DMS114 treated with DMSO at 0.1 percent for 48 hours (cell line): ENCODE data around the gene CDC16.
"Not testable (repeated sequence)": the region's sequence is repeated elsewhere in the genome, so short reads cannot be mapped to it uniquely, and the experiment has no call there.

Experiments
- DNase-seq: peaks from one replicate; lab custom pipeline; 2025; ENCODE audit not compliant: unreplicated experiment; lab: John Stamatoyannopoulos, UW

CDC16 gene

DNA sequence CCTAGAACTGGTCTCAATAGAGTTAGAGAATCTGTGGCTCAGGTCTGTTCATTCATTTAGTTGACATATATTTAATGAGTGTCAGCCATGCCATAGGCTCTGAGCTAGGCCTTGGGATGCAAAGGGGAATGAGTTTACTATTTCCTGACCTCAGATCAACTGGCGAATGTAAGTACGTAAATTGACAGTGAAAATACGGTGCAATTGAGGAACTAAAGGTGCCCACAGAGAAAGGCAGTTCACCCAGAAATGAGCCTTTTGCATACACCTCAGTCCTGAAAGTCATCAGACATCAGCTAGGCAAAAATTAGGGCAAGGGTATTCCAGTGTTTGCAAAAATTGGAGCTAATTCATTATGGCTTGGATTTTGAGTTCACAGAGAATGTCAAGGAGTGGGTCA is 26.1 kb downstream of the CDC16 start:
- no peak for DNase-seq

- DNase-seq: no peak
Observed at GRCh38 chr13:114261328-114261965, 26.8 kb downstream of the CDC16 start.

DNA sequence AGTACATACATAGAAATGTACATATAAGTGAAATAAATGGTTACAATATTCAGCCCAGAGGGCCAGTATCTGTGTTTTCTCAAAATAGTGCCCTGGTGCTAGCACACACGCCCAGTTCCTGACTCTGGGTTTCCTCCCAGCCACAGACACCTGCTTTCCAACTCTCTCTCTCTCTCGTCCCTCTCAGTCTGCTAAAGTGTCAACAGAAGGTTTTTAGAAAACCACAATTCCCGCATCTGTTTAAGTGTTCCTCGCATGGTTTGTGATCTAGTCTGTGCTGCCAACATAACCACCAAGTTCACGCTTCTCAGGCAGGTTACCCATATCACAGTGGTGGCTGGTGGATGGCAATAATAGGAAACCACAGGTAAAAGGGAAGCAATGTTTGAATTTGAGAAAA is 28.9 kb downstream of the CDC16 start:
- DNase-seq: no peak

DNA sequence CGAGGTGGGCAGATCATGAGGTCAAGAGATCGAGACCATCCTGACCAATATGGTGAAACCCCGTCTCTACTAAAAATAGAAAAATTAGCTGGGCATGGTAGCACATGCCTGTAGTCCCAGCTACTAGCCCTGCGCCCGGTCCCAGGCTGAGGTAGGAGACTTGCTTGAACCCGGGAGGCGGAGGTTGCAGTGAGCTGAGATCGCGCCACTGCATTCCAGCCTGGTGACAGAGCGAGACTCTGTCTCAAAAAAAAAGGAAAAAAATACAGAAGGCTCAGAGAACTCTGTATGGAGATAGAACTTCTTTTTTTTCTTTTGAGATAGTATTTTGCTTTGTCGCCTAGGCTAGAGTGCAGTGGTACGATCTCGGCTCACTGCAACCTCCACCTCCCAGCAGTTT is 29.6 kb downstream of the CDC16 start:
- DNase-seq: not testable (repeated sequence)

- no peak for DNase-seq
Observed at GRCh38 chr13:114264886-114265611, 30.4 kb downstream of the CDC16 start.

DNA sequence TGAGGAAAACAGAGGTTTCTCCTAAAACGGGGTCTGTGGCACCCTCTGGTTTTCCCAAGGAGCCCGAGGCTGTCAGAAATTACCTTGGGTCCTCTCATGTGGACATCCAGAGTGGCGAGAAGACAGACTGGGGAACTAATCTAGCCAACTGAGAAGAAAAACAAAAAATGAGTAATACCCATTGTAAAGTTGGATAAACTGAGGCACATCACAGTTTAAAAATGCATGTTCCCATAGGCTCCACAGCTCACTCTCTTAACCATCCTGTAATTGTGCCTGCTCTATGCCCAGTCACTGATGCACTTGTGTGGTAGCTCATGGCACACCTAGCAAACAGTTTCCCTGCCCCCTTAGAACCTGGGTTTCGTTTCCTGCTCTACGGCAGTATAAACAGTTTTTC is 31.5 kb downstream of the CDC16 start:
- no peak for DNase-seq

DNA sequence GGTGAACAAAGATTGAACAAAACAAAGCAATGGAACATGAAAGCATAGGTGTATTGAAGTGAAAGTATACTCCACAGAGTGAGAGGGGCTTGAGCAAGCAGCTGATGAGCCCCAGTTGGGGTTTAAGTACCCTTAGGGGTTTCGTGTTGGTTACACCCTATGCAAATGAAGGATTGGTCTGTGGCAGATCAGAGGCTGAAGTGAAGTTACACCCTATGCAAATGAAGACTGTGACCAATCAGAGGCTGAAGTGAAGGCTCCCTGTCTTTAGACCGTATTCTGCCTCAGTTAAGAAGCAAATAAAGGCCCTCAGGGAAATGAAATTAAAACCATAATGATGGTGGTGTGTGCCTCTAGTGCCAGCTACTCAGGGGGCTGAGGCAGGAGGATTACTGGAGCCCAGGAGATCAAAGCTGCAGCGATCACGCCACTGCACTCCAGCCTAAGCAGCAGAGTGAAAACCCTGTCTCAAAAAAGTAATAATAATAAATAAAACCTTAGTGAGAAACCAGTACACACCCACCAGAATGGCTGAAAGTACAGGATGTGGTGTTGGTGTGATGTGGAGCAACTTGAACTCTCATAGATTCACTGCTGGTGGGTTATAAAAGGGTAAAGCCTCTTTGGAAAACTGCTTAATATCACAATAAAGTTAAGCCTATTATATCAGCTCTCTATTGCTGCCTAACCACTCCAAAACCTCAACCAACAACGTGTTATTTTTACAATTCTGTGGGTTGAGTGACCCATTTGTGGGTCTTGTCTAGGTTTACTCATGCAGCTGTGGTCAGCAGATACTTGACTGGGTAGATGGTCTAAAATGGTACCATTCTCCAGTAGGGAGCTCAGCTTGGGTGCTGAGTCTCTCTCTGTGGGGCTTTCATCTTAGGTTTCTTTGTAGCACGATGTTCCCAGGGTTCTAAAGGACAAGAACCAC is 33.9 kb downstream of the CDC16 start:
- DNase-seq: no peak

- no peak for DNase-seq
Observed at GRCh38 chr13:114269281-114269770, 34.6 kb downstream of the CDC16 start.

GRCh38 chr13:114272977-114273376 is 38.3 kb downstream of the CDC16 start:
- DNase-seq: no peak

DNA sequence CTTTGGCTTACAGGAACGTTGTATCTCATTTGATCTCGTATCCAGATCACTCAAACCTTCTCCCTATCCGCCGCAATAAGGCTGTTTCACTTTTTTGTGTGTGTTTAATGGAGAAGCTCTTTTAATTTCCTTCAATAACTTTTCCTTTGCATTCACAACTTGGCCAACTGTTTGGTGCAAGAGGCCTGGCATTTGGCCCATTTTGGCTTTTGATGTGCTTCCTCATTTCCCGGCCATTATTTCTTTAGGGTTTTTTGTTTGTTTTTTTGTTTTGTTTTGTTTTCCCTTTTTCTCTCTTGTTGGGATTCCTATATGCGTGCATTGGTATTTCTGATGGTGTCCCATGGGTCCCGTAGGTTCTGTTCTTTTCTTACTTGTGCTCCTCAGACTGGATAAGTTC is 40.6 kb downstream of the CDC16 start:
- DNase-seq: no peak

DNA sequence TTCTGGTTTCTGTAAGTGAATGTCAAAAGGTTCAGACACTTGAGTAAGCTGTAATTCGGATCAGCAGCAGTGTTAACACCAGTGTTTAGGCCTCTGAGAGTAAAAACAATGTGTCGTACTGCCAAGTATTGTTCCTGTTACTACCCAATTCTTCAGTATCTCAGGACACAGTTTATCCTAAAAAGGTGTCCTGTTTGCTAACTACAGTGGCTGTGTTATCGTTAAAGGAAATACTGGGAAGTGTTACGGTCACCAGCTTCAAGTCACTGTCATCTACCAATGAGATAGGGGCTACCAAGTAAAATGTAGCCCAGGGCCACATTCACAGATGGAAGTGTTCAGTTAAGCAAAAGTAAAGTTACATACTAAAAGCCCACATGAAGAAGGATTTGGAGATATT is 44.4 kb downstream of the CDC16 start:
- no peak for DNase-seq

GRCh38 chr13:114279758-114280355 is 45.2 kb downstream of the CDC16 start:
- DNase-seq: no peak

- DNase-seq: peak; percentile 44
Observed at GRCh38 chr13:114281351-114282040, 46.8 kb downstream of the CDC16 start, which contains the start of gene UPF3A. UPF3A (plus strand) TSS chr13:114281601; CDS start chr13:114281640, 39 bp downstream.

DNA sequence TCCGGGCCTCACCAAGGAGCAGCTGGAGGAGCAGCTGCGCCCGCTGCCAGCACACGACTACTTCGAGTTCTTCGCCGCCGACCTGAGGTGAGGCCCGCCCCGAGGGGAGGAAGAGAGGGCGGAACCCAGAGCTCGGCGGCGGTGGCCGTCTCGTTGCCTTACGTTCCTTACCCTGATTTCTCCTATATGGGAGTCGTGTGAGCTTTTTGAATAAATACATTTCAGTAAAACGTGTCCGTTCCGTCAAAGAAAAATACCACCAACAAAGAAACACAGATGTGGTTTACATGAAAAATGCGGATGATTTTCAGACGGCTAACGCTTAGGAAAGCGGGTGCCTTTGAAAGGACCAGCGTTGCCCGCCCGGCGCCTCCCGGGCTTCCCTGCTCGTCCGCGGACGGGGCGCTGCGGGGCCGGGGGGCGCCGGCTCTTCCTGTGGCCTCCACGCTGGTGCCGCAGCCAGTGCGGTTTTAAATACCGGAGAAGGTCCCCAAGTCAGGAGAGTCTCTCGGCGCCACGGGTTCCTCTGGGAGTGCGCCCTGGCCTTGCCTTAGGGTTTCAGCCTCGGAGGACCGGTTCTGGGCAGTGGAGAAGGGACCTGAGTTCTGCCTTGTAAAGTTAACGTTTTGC is 47.5 kb downstream of the CDC16 start:
- peak; percentile 27 for DNase-seq

- DNase-seq: no peak
Observed at GRCh38 chr13:114283576-114283975, 48.9 kb downstream of the CDC16 start.

DNA sequence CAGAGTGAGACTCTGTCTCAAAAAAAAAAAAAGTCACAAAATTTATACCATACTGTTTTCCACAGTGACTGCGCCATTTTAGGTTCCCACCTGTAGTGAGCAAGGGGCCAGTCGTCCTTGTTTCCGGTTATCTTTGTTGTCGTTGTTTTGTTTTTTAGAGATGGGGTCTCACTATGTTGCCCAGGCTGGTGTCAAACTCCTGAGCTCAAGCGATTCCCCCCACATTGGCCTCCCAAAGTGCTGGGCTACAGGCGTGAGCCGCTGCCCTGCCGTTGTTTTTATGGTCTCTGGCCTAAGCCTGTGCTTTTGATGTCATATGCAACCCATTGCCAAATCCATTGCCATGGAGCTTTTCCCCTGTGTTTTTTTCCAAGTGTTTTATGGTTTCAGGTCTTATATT is 50.0 kb downstream of the CDC16 start:
- no peak for DNase-seq

DNA sequence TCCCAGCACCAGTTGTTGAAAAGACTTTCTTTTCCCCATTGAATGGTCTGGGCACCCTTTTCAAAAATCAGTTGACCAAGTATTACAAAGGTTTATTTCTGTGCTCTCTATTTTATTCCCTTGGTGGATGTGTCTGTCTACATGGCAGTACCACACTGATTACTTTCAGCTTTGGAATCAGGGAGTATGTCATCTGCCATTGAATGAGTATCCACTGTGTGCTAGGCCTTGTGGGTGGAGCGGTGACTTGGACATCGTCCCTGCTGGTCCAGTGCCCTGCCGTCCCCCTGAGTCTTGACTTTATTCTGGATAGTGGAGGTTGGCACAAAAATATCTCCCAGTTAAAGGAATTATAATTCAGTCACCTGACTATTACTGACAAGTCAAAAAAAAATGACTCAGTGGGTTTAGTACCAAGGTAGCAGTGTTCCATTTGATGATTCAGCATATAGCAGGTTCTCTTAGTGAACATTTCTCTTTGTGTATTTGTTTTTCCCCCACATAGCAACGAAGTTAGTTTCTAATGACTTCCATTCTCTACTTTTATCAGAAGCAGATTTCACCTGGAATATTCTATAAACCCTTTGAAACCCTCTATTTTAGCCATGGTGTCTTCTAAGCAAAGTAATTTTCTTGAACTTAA is 50.6 kb downstream of the CDC16 start:
- no peak for DNase-seq

GRCh38 chr13:114286808-114287207 is 52.1 kb downstream of the CDC16 start:
- no peak for DNase-seq

- DNase-seq: no peak
Observed at GRCh38 chr13:114288157-114288591, 53.5 kb downstream of the CDC16 start.
